Measurements from ENCODE around the gene SYT13. TPM values are rescaled to one million over a fixed set of nuclear protein-coding genes. Genes with fewer than 3 reads are reported as not detected.
"Not testable (repeated sequence)": the region's sequence is repeated elsewhere in the genome, so short reads cannot be mapped to it uniquely, and the experiment has no call there.

Gene SYT13
- total RNA-seq, 1 donor from 2014 or later, result not detected

DNA sequence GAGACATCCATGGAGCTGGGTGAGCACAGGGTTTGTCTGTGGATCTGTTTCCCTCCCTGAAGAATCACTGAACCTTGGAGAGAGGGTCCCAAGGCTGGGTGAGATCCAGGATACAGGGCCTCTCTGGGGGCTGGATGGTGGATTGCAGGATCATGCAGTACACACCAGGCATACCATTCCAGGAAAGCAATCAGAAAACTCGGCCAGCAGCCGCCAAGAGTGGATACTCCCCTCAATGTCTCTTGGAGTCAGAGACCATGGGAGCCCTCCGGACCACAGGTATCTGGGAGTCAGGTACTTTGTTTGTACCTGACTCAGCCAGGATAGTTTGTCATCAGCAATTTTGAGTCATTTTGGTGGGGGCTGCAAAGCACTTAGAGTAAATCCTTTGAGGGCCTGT is 14.6 kb upstream of the SYT13 start:
- Histone ChIP-seq H3K27ac (no peak overlapping the region), H3K4me3 (no peak overlapping the region), H3K27me3 (no peaks in the 10 kb centered on the region), H3K36me3 (no peaks in the 10 kb centered on the region), H3K4me1 (no peaks in the 10 kb centered on the region), H3K9me3 (no peaks in the 10 kb centered on the region)
- no peak for DNase-seq (ENCODE audit: low spot score in 2 of 2)
- TF ChIP-seq, protein P1, sequence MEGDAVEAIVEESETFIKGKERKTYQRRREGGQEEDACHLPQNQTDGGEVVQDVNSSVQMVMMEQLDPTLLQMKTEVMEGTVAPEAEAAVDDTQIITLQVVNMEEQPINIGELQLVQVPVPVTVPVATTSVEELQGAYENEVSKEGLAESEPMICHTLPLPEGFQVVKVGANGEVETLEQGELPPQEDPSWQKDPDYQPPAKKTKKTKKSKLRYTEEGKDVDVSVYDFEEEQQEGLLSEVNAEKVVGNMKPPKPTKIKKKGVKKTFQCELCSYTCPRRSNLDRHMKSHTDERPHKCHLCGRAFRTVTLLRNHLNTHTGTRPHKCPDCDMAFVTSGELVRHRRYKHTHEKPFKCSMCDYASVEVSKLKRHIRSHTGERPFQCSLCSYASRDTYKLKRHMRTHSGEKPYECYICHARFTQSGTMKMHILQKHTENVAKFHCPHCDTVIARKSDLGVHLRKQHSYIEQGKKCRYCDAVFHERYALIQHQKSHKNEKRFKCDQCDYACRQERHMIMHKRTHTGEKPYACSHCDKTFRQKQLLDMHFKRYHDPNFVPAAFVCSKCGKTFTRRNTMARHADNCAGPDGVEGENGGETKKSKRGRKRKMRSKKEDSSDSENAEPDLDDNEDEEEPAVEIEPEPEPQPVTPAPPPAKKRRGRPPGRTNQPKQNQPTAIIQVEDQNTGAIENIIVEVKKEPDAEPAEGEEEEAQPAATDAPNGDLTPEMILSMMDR (IDR thresholded peaks at IDR 0.05), result no peak
- intact Hi-C loops (cut with DNase I), result no loop called here

DNA sequence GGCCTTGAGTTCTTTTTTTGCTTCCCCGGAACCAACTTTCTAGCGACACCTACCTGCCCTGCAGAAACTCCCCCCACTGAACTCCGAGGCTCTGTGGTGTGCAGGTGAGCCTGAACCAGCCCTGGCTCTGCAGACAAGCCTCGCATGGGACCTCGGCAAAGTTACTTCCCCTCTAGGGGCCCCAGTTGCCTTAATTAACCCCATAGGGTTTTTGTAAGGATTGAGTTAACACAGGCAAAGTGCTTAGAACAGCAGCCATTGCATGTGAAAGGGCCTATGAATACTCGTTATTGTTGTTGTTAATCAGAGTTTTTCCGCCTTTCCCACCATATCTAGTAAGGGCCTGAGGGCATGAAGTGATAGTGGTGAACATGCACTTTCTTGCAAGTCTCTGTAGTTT is 12.6 kb upstream of the SYT13 start:
- H3K4me3 ChIP-seq, result no peak overlapping the region
- no peaks in the 10 kb centered on the region for H3K9me3 ChIP-seq
- H3K27ac ChIP-seq, result no peak overlapping the region
- TF ChIP-seq, protein P1 (IDR thresholded peaks at IDR 0.05), result no peak
- DNase-seq (ENCODE audit: low spot score in 2 of 2), result no peak
- intact Hi-C loops (cut with DNase I), result no loop called here
- no peaks in the 10 kb centered on the region for H3K27me3 ChIP-seq
- no peaks in the 10 kb centered on the region for H3K4me1 ChIP-seq
- no peaks in the 10 kb centered on the region for H3K36me3 ChIP-seq

DNA sequence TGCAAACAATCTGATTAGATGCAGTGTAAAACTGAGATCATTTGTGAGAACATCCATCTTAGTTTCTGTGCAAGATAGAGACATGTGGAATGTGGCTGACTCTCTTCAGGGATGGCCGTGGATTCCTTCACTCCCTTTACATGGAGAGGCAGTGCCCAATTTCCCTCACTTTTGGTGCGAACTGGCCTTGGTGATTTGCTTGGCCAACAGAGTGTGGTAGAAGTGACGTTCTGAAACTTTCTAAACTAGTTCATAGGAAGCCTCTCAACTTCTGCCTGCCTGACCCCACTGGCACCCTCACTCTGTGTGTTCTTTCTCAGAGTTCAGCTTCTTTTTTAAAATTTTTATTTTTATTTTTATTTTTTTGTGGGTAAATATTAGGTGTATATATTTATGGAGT is 9.9 kb upstream of the SYT13 start:
- Histone ChIP-seq H3K36me3 (no peaks in the 10 kb centered on the region), H3K4me3 (no peak overlapping the region), H3K27ac (no peak overlapping the region), H3K4me1 (no peaks in the 10 kb centered on the region), H3K27me3 (no peaks in the 10 kb centered on the region), H3K9me3 (no peaks in the 10 kb centered on the region)
- TF ChIP-seq, protein P1 (IDR thresholded peaks at IDR 0.05), result no peak
- intact Hi-C loops (cut with DNase I), result no loop called here
- DNase-seq (ENCODE audit: low spot score in 2 of 2), result no peak

DNA sequence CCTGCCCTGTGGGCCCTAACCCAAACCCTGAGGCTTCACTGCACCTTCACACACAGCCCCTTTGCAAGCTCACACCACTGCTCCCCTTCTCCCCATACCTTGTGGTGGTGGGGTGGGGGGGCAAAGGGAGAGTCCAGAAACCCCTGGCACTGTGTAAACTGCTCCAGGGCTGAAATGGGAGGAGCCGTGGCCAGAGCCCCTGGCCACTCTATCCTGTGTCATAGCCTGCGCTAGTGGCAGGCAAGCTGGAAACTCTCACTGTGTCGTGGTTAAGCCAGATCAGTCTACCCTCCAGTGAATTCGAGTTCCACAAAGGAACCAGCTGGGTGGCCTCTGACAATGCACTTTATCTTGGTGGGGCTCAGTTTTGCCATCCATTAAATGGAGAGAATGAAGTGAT is 8.4 kb upstream of the SYT13 start:
- no peaks in the 10 kb centered on the region for H3K36me3 ChIP-seq
- no peaks in the 10 kb centered on the region for H3K4me1 ChIP-seq
- no peaks in the 10 kb centered on the region for H3K9me3 ChIP-seq
- intact Hi-C loops (cut with DNase I), result loop anchor here (2.0 kb wide), 1 partner anchor 38 kb away; no protein-coding TSS in a partner anchor
- H3K4me3 ChIP-seq, result no peak overlapping the region
- DNase-seq (ENCODE audit: low spot score in 2 of 2), result no peak
- no peak overlapping the region for H3K27ac ChIP-seq
- H3K27me3 ChIP-seq, result no peaks in the 10 kb centered on the region
- TF ChIP-seq, protein P1 (IDR thresholded peaks at IDR 0.05), result no peak

DNA sequence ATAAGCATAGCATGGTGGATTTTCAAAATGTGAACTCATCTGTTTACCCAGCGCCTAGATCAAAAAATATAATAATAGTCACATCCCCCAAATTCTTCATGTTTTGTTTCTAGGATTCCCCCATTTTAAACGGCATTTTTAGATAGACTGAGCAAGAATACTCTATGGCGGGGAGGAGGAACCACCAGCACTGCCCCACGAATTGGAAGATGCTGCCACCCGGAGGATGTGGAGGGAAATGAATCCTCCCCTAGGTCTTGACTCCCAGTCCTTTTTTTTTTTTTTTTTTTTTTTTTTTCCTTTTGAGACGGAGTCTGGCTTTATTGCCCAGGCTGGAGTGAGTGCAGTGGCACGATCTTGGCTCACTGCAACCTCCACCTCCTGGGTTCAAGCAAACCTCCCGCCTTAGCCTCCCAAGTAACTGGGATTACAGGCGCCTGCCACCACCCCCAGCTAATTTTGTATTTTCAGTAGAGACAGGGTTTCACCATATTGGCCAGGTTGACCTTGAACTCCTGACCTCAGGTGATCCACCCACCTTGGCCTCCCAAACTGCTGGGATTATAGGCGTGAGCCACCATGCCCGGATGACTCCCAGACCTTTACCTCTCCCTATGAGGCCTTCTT is 7.5 kb upstream of the SYT13 start:
- TF ChIP-seq, protein P1 (IDR thresholded peaks at IDR 0.05), result peak; percentile 27 to 65 (median 48)
- not testable (repeated sequence) for H3K27me3 ChIP-seq, H3K4me1 ChIP-seq, H3K4me3 ChIP-seq, H3K9me3 ChIP-seq, H3K27ac ChIP-seq, H3K36me3 ChIP-seq
- DNase-seq (ENCODE audit: low spot score in 2 of 2), result peak; percentile 21 to 82
- intact Hi-C loops (cut with DNase I), result loop anchor here (1.0 to 2.0 kb wide), 2 partner anchors 39 to 183 kb away; no protein-coding TSS in a partner anchor

DNA sequence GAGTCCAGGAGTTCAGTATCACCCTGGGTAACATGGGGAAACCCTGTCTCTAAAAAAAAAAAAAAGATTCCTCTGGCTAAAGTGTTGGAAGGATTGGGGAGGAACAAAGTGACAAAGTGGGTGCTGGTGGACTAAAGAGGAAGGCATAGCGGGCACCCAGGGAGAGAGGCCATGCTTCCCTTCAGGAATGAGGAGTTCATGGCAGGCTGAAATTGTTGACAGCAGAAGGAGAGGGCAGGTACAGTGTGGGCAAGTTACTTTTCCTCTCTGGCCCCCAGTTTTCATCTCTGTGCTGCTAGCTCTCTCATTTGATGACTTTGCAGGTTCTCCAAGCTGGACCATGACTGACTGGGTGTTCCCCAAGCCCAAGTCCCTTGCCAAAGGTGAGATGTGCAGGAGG is 4.4 kb upstream of the SYT13 start:
- DNase-seq (ENCODE audit: low spot score in 2 of 2), result no peak
- Histone ChIP-seq H3K4me3 (no peak overlapping the region), H3K9me3 (peaks cover 0 to 9% of the 10 kb centered on the region in 2 donors), H3K27ac (no peak overlapping the region), H3K27me3 (peaks cover 7% of the 10 kb centered on the region), H3K36me3 (no peaks in the 10 kb centered on the region), H3K4me1 (peaks cover 0 to 4% of the 10 kb centered on the region in 2 donors)
- TF ChIP-seq, protein P1 (IDR thresholded peaks at IDR 0.05), result no peak
- intact Hi-C loops (cut with DNase I), result no loop called here
